Caco-2 (cell line): ENCODE measurements around the gene ZNF800. TPM values are rescaled to one million over a fixed set of nuclear protein-coding genes. Genes with fewer than 3 reads are reported as not detected.

ENCODE experiments used
- BruUV-seq: library from RNA; stranded (reverse); fragments of 400-500 nt; replicated peaks from 2 replicates; lab custom pipeline; 2021; lab: Mats Ljungman, UMichigan
- CTCF ChIA-PET: fragments of 300-600 bp; sonication (Branson Sonifier 250); formaldehyde crosslinking; loops from one replicate; lab custom pipeline; 2022; ENCODE audit warnings: antibody characterized with exemption; lab: Charles Lee
- POLR2A ChIA-PET: fragments of 300-600 bp; sonication (Branson Sonifier 250); formaldehyde crosslinking; loops from one replicate; lab custom pipeline; 2022; ENCODE audit warnings: antibody characterized with exemption; lab: Charles Lee
- DNase-seq, 2 experiments: peaks; one replicate each; pipeline versions ENCODE4 v3.0.0 to v3.0.0-alpha.2; 2020 to 2022
- H3K27me3 ChIP-seq: replicated peaks from 2 replicates; pipeline ENCODE4 v1.6.0; 2011; ENCODE audit warnings: low read length; ENCODE audit not compliant: control insufficient read depth, insufficient read depth
- H3K36me3 ChIP-seq: 2 replicates; pipeline ENCODE4 v1.5.1; 2011; ENCODE audit warnings: low read length; ENCODE audit not compliant: control insufficient read depth, insufficient read depth
- H3K4me1 ChIP-seq: fragments of 250-450 bp; sonication (Bioruptor Pico); 2 replicates; pipeline ENCODE4 v1.5.1; 2020; ENCODE audit warnings: mild to moderate bottlenecking
- H3K4me3 ChIP-seq: 2 replicates; pipeline ENCODE4 v1.5.1; 2011; ENCODE audit warnings: low read depth, mild to moderate bottlenecking, control low read depth, low read length
- H3K9me3 ChIP-seq: fragments of 250-450 bp; sonication (Bioruptor Pico); 2 replicates; pipeline ENCODE4 v1.5.1; 2020; ENCODE audit warnings: mild to moderate bottlenecking, moderate library complexity
- H3K27ac Mint-ChIP-seq: one replicate; pipeline ENCODE4 v1.8.0; 2022; ENCODE audit warnings: mixed read lengths; ENCODE audit not compliant: unreplicated experiment
- H3K27me3 Mint-ChIP-seq: one replicate; pipeline ENCODE4 v1.8.0; 2022; ENCODE audit warnings: mixed read lengths; ENCODE audit not compliant: insufficient read depth, unreplicated experiment
- H3K36me3 Mint-ChIP-seq: one replicate; pipeline ENCODE4 v1.8.0; 2022; ENCODE audit warnings: mild to moderate bottlenecking, mixed read lengths; ENCODE audit not compliant: insufficient read depth, unreplicated experiment
- H3K4me1 Mint-ChIP-seq: one replicate; pipeline ENCODE4 v1.8.0; 2022; ENCODE audit warnings: low read depth, mixed read lengths; ENCODE audit not compliant: unreplicated experiment
- H3K4me3 Mint-ChIP-seq: one replicate; pipeline ENCODE4 v1.8.0; 2022; ENCODE audit warnings: mild to moderate bottlenecking, moderate library complexity, mixed read lengths; ENCODE audit not compliant: unreplicated experiment
- H3K9me3 Mint-ChIP-seq: one replicate; pipeline ENCODE4 v1.8.0; 2022; ENCODE audit warnings: mixed read lengths; ENCODE audit not compliant: unreplicated experiment
- CTCF ChIP-seq, 2 experiments: fragments of 200-600 bp in 1 of 2; IDR thresholded peaks; 1 replicate in 1 of 2; 2 replicates in 1 of 2; pipeline versions ENCODE4 v1.5.1 to v1.8.0; 2011 to 2022; ENCODE audit warnings: antibody characterized with exemption in 1 of 2, control low read depth in 1 of 2, inconsistent platforms in 1 of 2, low read depth in 1 of 2, low read length in 1 of 2, mild to moderate bottlenecking in 1 of 2, moderate library complexity in 1 of 2; ENCODE audit not compliant: insufficient read depth in 1 of 2, severe bottlenecking in 1 of 2, unreplicated experiment in 1 of 2
- intact Hi-C: fragments of 100-400 bp; cut with micrococcal nuclease; formaldehyde crosslinking; loops from one replicate; pipeline ENCODE4 v1.10.0; 2022; ENCODE audit not compliant: unreplicated experiment
- total RNA-seq: library from RNA; stranded (reverse); gene quantifications from 2 replicates; pipeline ENCODE4 v1.2.3, GENCODE V29; 2022

The ZNF800 gene
- total RNA-seq, 1 experiment from 2014 or later: 18.7 TPM

GRCh38 chr7:127336458-127336857 lies 56.0 kb downstream of the ZNF800 start:
- H3K4me3 Mint-ChIP-seq: no peak overlapping the region
- no TSS peak for BruUV-seq
- no peaks in the 10 kb centered on the region for H3K4me1 Mint-ChIP-seq
- intact Hi-C loops: no loop called here
- Histone ChIP-seq H3K9me3 (no peaks in the 10 kb centered on the region), H3K4me1 (no peaks in the 10 kb centered on the region), H3K36me3 (no peaks in the 10 kb centered on the region), H3K4me3 (no peak overlapping the region), H3K27me3 (0 out of 2 replicates have a peak, but pooled peaks cover 1% of the 10 kb centered on the region)
- CTCF ChIA-PET: no interaction called here
- DNase-seq: no peak
- H3K27me3 Mint-ChIP-seq: peaks cover 19% of the 10 kb centered on the region
- no peak for TF ChIP-seq CTCF (IDR thresholded peaks at IDR 0.05; ENCODE audit: insufficient read depth in 1 of 2, low read depth in 1 of 2, low read length in 1 of 2, severe bottlenecking in 1 of 2, unreplicated experiment in 1 of 2)
- POLR2A ChIA-PET: no interaction called here
- no peak overlapping the region for H3K27ac Mint-ChIP-seq
- no peaks in the 10 kb centered on the region for H3K9me3 Mint-ChIP-seq
- no peaks in the 10 kb centered on the region for H3K36me3 Mint-ChIP-seq

- Histone ChIP-seq H3K4me1 (no peaks in the 10 kb centered on the region), H3K9me3 (no peaks in the 10 kb centered on the region), H3K36me3 (no peaks in the 10 kb centered on the region), H3K27me3 (no peaks in the 10 kb centered on the region), H3K4me3 (no peak overlapping the region)
- no peak for TF ChIP-seq CTCF (IDR thresholded peaks at IDR 0.05; ENCODE audit: insufficient read depth in 1 of 2, low read depth in 1 of 2, low read length in 1 of 2, severe bottlenecking in 1 of 2, unreplicated experiment in 1 of 2)
- H3K27me3 Mint-ChIP-seq: peaks cover 13% of the 10 kb centered on the region
- no peaks in the 10 kb centered on the region for H3K4me1 Mint-ChIP-seq
- H3K9me3 Mint-ChIP-seq: no peaks in the 10 kb centered on the region
- CTCF ChIA-PET: no interaction called here
- no peak overlapping the region for H3K4me3 Mint-ChIP-seq
- H3K36me3 Mint-ChIP-seq: no peaks in the 10 kb centered on the region
- BruUV-seq: no TSS peak
- DNase-seq: no peak
- POLR2A ChIA-PET: no interaction called here
- intact Hi-C loops: no loop called here
- H3K27ac Mint-ChIP-seq: no peak overlapping the region
Measured at GRCh38 chr7:127332880-127333279, 59.6 kb downstream of the ZNF800 start.

DNA sequence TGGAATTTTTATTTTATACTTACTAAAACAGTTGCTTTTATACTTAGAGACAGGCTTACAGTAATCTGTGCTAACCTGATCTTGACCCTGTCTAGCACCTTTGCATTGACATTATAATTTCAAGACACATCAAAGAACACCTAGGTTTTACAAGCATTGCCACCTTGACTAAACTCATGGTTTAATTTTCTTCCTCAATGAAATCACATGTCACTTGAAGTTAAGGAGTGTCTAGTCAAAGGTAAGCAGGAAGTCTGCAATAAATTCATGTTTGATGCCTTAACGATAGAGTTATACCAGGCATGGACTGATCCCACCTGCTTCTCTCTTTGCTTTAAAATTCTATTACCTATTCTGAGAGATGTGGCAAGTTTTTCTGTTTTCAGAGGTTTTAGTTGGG lies 62.4 kb downstream of the ZNF800 start:
- Histone ChIP-seq H3K9me3 (no peaks in the 10 kb centered on the region), H3K27me3 (no peaks in the 10 kb centered on the region), H3K4me1 (no peaks in the 10 kb centered on the region), H3K36me3 (no peaks in the 10 kb centered on the region), H3K4me3 (no peak overlapping the region)
- intact Hi-C loops: no loop called here
- Mint-ChIP-seq H3K27ac (no peak overlapping the region), H3K4me1 (no peaks in the 10 kb centered on the region), H3K36me3 (no peaks in the 10 kb centered on the region), H3K9me3 (no peaks in the 10 kb centered on the region), H3K4me3 (no peak overlapping the region), H3K27me3 (peaks cover 16% of the 10 kb centered on the region)
- POLR2A ChIA-PET: no interaction called here
- CTCF ChIA-PET: no interaction called here
- no peak for DNase-seq
- BruUV-seq: no TSS peak
- no peak for TF ChIP-seq CTCF (IDR thresholded peaks at IDR 0.05; ENCODE audit: insufficient read depth in 1 of 2, low read depth in 1 of 2, low read length in 1 of 2, severe bottlenecking in 1 of 2, unreplicated experiment in 1 of 2)
